H4 (cell line): ENCODE measurements around the gene SGMS1. TPM values are rescaled to one million over a fixed set of nuclear protein-coding genes. Genes with fewer than 3 reads are reported as not detected.
A peak's percentile ranks its signal among the peaks of the same experiment; 100 is the strongest.
"Not testable (repeated sequence)": the region's sequence is repeated elsewhere in the genome, so short reads cannot be mapped to it uniquely, and the experiment has no call there.

Experiments used
- DNase-seq: peaks from one replicate; pipeline ENCODE4 v3.0.0-alpha.2; 2015; ENCODE audit warnings: low spot score
- total RNA-seq: library from RNA; depleted of rRNA; stranded (reverse); fragments of >200 nt; shearing (Covaris generic); gene quantifications from 2 replicates; pipeline ENCODE4 v1.2.3, GENCODE V29; 2014

The SGMS1 gene
- total RNA-seq, 1 experiment from 2014 or later: 13.0 TPM

GRCh38 chr10:50558371-50558770, 65.4 kb downstream of the SGMS1 start:
- no peak for DNase-seq

GRCh38 chr10:50557130-50557682, 66.5 kb downstream of the SGMS1 start:
- DNase-seq: no peak

GRCh38 chr10:50556237-50557120, 67.3 kb downstream of the SGMS1 start:
- DNase-seq: no peak

- no peak for DNase-seq
Observed at GRCh38 chr10:50554995-50555568, 68.7 kb downstream of the SGMS1 start.

GRCh38 chr10:50554376-50554994, 69.3 kb downstream of the SGMS1 start:
- no peak for DNase-seq

GRCh38 chr10:50552771-50553535, 70.8 kb downstream of the SGMS1 start:
- peak; percentile 18 for DNase-seq

GRCh38 chr10:50552308-50552707, 71.4 kb downstream of the SGMS1 start:
- DNase-seq: no peak

GRCh38 chr10:50551894-50552293, 71.9 kb downstream of the SGMS1 start:
- no peak for DNase-seq

- DNase-seq: no peak
Observed at GRCh38 chr10:50550291-50550839, 73.4 kb downstream of the SGMS1 start.

GRCh38 chr10:50549186-50549585, 74.6 kb downstream of the SGMS1 start:
- DNase-seq: not testable (repeated sequence)

GRCh38 chr10:50548481-50548880, 75.3 kb downstream of the SGMS1 start:
- not testable (repeated sequence) for DNase-seq

- DNase-seq: not testable (repeated sequence)
Observed at GRCh38 chr10:50546287-50546686, 77.5 kb downstream of the SGMS1 start.

- no peak for DNase-seq
Observed at GRCh38 chr10:50545846-50546245, 77.9 kb downstream of the SGMS1 start.

- no peak for DNase-seq
Observed at GRCh38 chr10:50544857-50545429, 78.8 kb downstream of the SGMS1 start.

- no peak for DNase-seq
Observed at GRCh38 chr10:50544095-50544856, 79.5 kb downstream of the SGMS1 start.

GRCh38 chr10:50542871-50543270, 80.9 kb downstream of the SGMS1 start:
- DNase-seq: no peak

- no peak for DNase-seq
Observed at GRCh38 chr10:50541921-50542320, 81.8 kb downstream of the SGMS1 start.

GRCh38 chr10:50541317-50541716, 82.4 kb downstream of the SGMS1 start:
- DNase-seq: no peak

GRCh38 chr10:50540826-50541122, 83.0 kb downstream of the SGMS1 start:
- DNase-seq: no peak

GRCh38 chr10:50540069-50540825, 83.5 kb downstream of the SGMS1 start:
- no peak for DNase-seq
